Karpas-422 (cell line): Measurements from ENCODE around the gene ANKRD44. TPM values are rescaled to one million over a fixed set of nuclear protein-coding genes. Genes with fewer than 3 reads are reported as not detected.

Source experiments
- DNase-seq: peaks from one replicate; pipeline ENCODE4 v3.0.0-alpha.2; 2015
- H2AFZ ChIP-seq: fragments of 200-600 bp; sonication (generic); 2 replicates; pipeline ENCODE4 v1.6.1; 2014; ENCODE audit warnings: antibody characterized with exemption, low read length, mixed read lengths
- H3K27ac ChIP-seq: fragments of 200-600 bp; sonication (generic); 2 replicates; pipeline ENCODE4 v1.5.1; 2014; ENCODE audit warnings: mild to moderate bottlenecking, low read length, moderate library complexity
- H3K27me3 ChIP-seq: fragments of 200-600 bp; sonication (generic); 2 replicates; pipeline ENCODE4 v1.6.1; 2014; ENCODE audit warnings: low read length, mixed read lengths
- H3K36me3 ChIP-seq: fragments of 200-600 bp; sonication (generic); 2 replicates; pipeline ENCODE4 v1.6.1; 2014; ENCODE audit warnings: low read length, mixed read lengths; ENCODE audit not compliant: insufficient read depth
- H3K4me1 ChIP-seq: fragments of 200-600 bp; sonication (generic); 2 replicates; pipeline ENCODE4 v1.6.1; 2014; ENCODE audit warnings: mild to moderate bottlenecking, low read length, mixed read lengths
- H3K4me2 ChIP-seq: fragments of 200-600 bp; sonication (generic); 2 replicates; pipeline ENCODE4 v1.6.1; 2014; ENCODE audit warnings: low read length, low read depth, mild to moderate bottlenecking; ENCODE audit not compliant: poor library complexity, severe bottlenecking
- H3K4me3 ChIP-seq: fragments of 200-600 bp; sonication (generic); 2 replicates; pipeline ENCODE4 v1.5.1; 2014; ENCODE audit warnings: mild to moderate bottlenecking, antibody characterized with exemption, low read length, mixed read lengths
- H3K79me2 ChIP-seq: fragments of 200-600 bp; sonication (generic); 2 replicates; pipeline ENCODE4 v1.6.1; 2014; ENCODE audit warnings: mild to moderate bottlenecking, low read length, mixed read lengths
- H3K9ac ChIP-seq: fragments of 200-600 bp; sonication (generic); 2 replicates; pipeline ENCODE4 v1.6.0; 2014; ENCODE audit warnings: low read length
- H3K9me2 ChIP-seq: fragments of 200-600 bp; sonication (generic), shearing (Covaris generic); replicated peaks from 2 replicates; pipeline ENCODE4 v1.6.0; 2014; ENCODE audit warnings: mild to moderate bottlenecking, low read length, moderate library complexity; ENCODE audit not compliant: insufficient read depth
- H3K9me3 ChIP-seq: fragments of 300-700, 200-600 bp; sonication (generic); 2 replicates; pipeline ENCODE4 v1.6.1; 2014; ENCODE audit warnings: low read length, mixed read lengths
- H4K20me1 ChIP-seq: fragments of 200-600 bp; sonication (generic); 2 replicates; pipeline ENCODE4 v1.6.1; 2014; ENCODE audit warnings: mild to moderate bottlenecking, antibody characterized with exemption, low read length, low read depth; ENCODE audit not compliant: insufficient read depth
- total RNA-seq: library from RNA; depleted of rRNA; stranded (reverse); fragments of >200 nt; shearing (Covaris generic); gene quantifications from 2 replicates; pipeline ENCODE4 v1.2.3, GENCODE V29; 2014; ENCODE audit warnings: low replicate concordance

The ANKRD44 gene
- total RNA-seq, 1 experiment from 2014 or later, result 120 TPM

DNA sequence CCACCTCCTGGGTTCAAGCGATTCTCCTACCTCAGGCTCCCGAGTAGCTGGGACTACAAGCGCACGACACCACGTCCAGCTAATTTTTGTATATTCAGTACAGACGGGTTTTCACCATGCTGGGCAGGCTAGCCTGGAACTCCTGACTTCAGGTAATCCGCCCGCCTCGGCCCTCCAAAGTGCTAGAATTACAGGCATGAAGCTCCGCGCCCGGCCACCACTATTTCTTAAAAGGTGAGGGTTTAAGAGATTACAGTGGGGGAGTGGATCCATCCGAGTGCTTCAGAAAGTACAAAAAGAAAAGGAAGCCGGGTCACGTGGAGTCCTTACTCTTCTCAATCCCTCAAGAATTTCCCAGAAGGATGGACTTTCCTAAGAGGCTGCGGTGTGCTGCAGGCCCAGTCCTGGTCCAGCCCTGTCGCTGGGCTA lies 146.9 kb downstream of the ANKRD44 start:
- Histone ChIP-seq H3K27ac (no peak overlapping the region), H3K27me3 (no peaks in the 10 kb centered on the region), H3K36me3 (0 out of 2 replicates have a peak, but pooled peaks cover 5% of the 10 kb centered on the region), H3K9me2 (no peaks in the 10 kb centered on the region), H4K20me1 (no peaks in the 10 kb centered on the region), H3K4me3 (no peak overlapping the region), H2AFZ (no peak overlapping the region), H3K9ac (no peak overlapping the region), H3K4me2 (no peak overlapping the region), H3K79me2 (peaks cover 94% of the 10 kb centered on the region), H3K9me3 (no peaks in the 10 kb centered on the region), H3K4me1 (peaks cover 58% of the 10 kb centered on the region)
- no peak for DNase-seq

DNA sequence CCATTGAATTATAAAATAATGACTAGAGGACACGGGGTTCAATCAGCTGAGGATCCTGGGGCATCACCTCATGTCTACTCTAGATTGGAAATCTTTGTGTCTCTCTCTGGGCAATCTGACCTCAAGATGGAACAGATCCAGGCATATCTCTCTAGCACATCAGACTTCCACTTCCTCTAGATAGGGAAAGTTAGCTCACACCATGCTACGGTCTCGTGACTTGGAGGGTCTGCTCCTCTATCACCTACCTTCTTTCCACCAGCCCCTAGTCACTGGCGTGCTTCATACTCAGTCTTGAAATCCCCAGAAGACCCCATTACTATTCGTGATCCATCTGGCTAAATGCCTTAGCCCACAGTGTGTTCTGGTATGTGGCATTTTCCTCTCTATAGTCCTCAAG lies 148.8 kb downstream of the ANKRD44 start:
- no peak overlapping the region for H3K4me2 ChIP-seq

DNA sequence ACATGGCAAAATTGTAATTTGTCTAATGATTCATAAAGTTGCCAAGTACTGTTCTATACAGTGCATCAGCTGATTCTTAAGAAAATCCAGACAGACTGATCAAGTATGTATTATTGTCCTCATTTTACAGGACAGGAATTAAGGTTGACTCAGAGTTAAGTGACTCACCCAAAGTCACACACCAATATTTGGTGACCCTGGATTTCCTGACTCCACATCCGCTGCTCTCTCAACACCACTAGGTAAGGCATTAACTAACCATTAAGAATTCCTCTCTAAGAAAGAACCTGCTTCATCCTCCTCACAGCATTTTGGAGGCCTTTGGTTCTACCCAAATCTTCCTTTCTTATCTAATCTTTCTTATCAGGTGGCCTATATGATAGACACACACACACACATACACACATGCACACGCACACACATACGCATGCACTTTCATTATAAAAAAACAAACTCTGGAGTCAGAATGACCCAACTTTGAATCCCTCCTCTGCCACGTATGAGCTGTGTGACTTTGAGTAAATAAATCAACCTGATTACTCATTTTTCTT lies 150.8 kb downstream of the ANKRD44 start:
- DNase-seq, result no peak
- Histone ChIP-seq H3K79me2 (peaks cover 88% of the 10 kb centered on the region), H2AFZ (no peak overlapping the region), H3K36me3 (peaks cover 5% of the 10 kb centered on the region; the same call in 1 of the 2 replicates), H3K9me2 (no peaks in the 10 kb centered on the region), H3K27me3 (no peaks in the 10 kb centered on the region), H3K4me1 (peaks cover 55% of the 10 kb centered on the region), H3K4me2 (no peak overlapping the region), H4K20me1 (no peaks in the 10 kb centered on the region), H3K4me3 (no peak overlapping the region), H3K27ac (peak overlapping the region; percentile 69), H3K9me3 (no peaks in the 10 kb centered on the region), H3K9ac (no peak overlapping the region)

More for the DNA sequence above, 148.8 kb downstream of the ANKRD44 start:
- no peaks in the 10 kb centered on the region for H3K9me3 ChIP-seq
- H3K9ac ChIP-seq, result no peak overlapping the region
- H2AFZ ChIP-seq, result no peak overlapping the region
- no peaks in the 10 kb centered on the region for H4K20me1 ChIP-seq
- H3K36me3 ChIP-seq, result peaks cover 5% of the 10 kb centered on the region; the same call in 1 of the 2 replicates
- H3K4me1 ChIP-seq, result peaks cover 44% of the 10 kb centered on the region
- H3K27me3 ChIP-seq, result no peaks in the 10 kb centered on the region
- DNase-seq, result no peak
- H3K27ac ChIP-seq, result peak overlapping the region; percentile 69
- no peaks in the 10 kb centered on the region for H3K9me2 ChIP-seq
- peaks cover 92% of the 10 kb centered on the region for H3K79me2 ChIP-seq
- H3K4me3 ChIP-seq, result no peak overlapping the region

DNA sequence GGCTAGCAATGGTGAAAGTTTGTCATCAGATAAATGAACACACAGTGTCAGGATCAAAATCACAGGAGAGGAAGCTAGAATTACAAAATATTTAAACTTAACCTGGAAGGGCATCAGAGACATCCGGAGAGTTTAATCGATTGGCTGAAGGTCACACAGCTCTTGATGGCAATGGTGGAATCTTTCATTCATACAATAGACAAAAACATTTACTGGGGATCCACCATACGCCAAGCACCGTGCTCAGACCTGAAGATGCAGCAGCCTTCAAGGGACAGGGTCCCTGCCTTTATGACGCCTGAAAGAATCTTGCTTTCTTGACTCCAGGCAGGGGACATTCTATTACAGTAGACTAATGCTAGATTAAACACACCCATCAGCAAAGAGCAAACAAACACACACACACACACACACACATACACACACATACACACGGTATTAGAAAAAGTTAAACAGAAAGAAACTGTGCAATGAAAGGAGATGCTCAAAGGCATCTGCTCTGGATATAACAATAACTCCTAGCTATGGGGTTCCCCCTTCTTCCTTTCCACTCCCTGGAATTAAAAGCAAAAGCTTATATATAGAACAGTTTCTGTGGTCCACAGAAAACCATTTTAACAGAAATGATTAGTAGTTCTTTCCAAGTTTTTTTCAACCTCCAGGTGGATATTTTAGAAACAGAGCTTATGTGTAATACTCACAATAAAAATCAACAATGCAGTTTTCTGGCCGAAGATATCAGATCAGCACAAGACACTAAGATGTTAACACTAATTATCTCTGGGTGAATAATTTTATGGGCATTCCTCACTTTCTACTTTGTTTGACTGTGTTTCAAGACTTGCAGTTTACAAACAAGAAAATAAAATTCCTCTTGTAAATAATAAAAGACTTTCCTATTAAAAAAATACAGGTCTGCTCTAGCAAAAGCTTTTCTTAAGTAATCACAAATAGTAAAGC lies 151.7 kb downstream of the ANKRD44 start:
- Histone ChIP-seq H2AFZ (no peak overlapping the region), H3K4me2 (no peak overlapping the region), H3K4me3 (no peak overlapping the region), H3K27me3 (no peaks in the 10 kb centered on the region), H3K9me2 (no peaks in the 10 kb centered on the region), H3K79me2 (peaks cover 84% of the 10 kb centered on the region), H4K20me1 (no peaks in the 10 kb centered on the region), H3K36me3 (peaks cover 5% of the 10 kb centered on the region; the same call in 1 of the 2 replicates), H3K27ac (peak overlapping the region; percentile 69), H3K9me3 (no peaks in the 10 kb centered on the region), H3K4me1 (peaks cover 63% of the 10 kb centered on the region), H3K9ac (no peak overlapping the region)
- DNase-seq, result no peak

DNA sequence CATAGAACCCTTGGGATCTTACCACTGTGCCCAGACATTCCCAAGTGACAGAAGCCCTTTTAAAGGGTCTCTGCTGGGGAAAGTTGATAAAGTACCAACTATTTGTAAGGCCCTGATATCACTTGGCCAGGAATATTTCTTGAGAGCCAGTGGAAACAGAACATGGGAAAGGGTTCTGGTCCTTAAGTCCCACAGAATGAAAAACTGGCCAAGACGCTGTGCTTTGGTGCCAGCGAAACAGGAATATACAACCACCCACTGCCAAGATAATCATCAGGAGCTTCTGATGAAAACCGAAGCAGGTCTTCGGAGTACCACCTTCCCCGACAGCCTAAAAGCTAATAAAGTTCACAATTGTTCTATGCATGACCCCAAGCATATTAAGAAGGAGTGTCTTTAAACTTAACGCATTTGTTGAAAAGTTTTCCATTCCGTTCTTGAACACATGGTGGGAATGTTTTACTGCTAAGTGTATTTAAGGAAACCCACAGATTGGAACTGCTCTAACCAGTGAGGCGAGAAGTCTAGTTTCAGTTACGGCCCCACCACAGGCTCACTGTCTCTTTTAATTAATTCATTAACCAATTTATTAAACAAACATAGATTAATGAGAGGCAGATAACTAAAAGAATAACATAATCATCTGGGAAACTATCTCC lies 152.6 kb downstream of the ANKRD44 start:
- H3K4me1 ChIP-seq, result peaks cover 71% of the 10 kb centered on the region
- H4K20me1 ChIP-seq, result no peaks in the 10 kb centered on the region
- H3K79me2 ChIP-seq, result peaks cover 76% of the 10 kb centered on the region

DNA sequence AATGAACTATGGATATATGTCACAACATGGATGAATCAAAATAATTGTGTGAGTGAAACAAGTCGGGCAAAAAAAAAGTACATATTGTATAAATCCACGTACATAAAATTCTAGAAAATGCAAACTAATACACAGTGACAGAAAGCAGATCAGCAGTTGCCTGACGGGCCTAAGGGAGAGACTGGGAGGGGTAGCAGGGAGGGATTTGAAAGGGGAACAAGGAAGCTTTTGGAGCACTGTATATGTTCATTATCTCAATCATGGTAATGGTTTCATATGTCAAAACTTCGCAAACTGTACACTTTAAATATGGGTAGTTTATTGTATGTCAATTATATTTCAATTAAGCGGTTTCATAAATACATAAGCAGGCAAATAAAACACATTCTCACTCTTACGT lies 153.8 kb downstream of the ANKRD44 start:
- H3K27ac ChIP-seq, result no peak overlapping the region
- no peak overlapping the region for H2AFZ ChIP-seq
- DNase-seq, result no peak
- no peaks in the 10 kb centered on the region for H4K20me1 ChIP-seq
- no peaks in the 10 kb centered on the region for H3K9me2 ChIP-seq
- H3K4me2 ChIP-seq, result no peak overlapping the region
- no peak overlapping the region for H3K4me3 ChIP-seq
- H3K36me3 ChIP-seq, result peaks cover 5% of the 10 kb centered on the region; the same call in 1 of the 2 replicates
- H3K9me3 ChIP-seq, result no peaks in the 10 kb centered on the region
- H3K79me2 ChIP-seq, result peaks cover 67% of the 10 kb centered on the region
- no peaks in the 10 kb centered on the region for H3K27me3 ChIP-seq
- H3K9ac ChIP-seq, result no peak overlapping the region
- peaks cover 71% of the 10 kb centered on the region for H3K4me1 ChIP-seq

More for the DNA sequence above, 152.6 kb downstream of the ANKRD44 start:
- Histone ChIP-seq H3K27me3 (no peaks in the 10 kb centered on the region), H3K9me2 (no peaks in the 10 kb centered on the region), H3K9ac (no peak overlapping the region), H3K4me3 (no peak overlapping the region), H3K27ac (peak overlapping the region; percentile 69), H3K4me2 (no peak overlapping the region), H3K36me3 (peaks cover 5% of the 10 kb centered on the region; the same call in 1 of the 2 replicates), H3K9me3 (no peaks in the 10 kb centered on the region), H2AFZ (no peak overlapping the region)
- no peak for DNase-seq

DNA sequence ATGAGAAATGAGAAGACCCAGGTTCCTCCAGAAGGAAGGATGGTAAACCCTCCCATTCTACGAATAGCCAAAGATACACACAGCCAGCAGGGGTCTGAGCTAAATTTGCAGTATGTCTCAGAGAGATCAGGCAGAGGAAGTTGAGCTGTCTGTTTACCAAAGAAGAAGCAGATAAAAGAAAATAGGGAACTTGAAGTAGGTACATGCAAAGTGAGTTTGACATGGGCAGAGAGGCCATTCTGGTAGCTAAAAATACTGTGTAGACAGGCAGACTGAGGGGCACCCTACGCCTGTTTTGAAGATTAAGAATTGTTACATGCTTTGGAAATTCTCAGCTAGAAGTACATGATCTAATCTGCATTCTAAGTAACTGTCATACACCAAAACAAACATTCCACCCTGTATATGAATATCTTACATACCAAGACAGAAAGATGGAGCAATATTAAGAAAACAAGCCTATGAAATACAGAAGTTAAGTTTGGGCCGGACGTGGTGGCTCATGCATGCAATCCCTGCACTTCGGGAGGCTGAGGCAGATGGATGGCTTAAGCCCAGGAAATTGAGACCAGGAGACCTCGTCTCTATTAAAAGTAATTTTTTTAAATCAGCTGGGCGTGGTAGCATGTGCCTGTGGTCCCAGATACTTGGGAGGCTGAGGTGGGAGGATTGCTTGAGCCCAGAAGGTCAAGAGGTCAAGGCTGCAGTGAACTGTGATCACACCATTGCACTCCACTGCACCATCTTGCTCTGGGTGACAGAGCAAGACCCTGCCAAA lies 157.9 kb downstream of the ANKRD44 start:
- Histone ChIP-seq H2AFZ (no peak overlapping the region), H3K4me3 (peak overlapping the region; percentile 60), H4K20me1 (no peaks in the 10 kb centered on the region), H3K9me2 (no peaks in the 10 kb centered on the region), H3K9me3 (no peaks in the 10 kb centered on the region), H3K4me1 (peaks cover 80% of the 10 kb centered on the region), H3K4me2 (peak overlapping the region; percentile 74), H3K79me2 (peaks cover 67% of the 10 kb centered on the region), H3K9ac (peak overlapping the region; percentile 71), H3K27me3 (no peaks in the 10 kb centered on the region), H3K27ac (peak overlapping the region; percentile 100), H3K36me3 (0 out of 2 replicates have a peak, but pooled peaks cover 5% of the 10 kb centered on the region)
- DNase-seq, result peak; percentile 96
